SK-N-SH (cell line): Measurements from ENCODE around the gene CEP131. TPM values are rescaled to one million over a fixed set of nuclear protein-coding genes. Genes with fewer than 3 reads are reported as not detected.

Experiments
- CTCF ChIA-PET: fragments of 300-600, 350-600 bp; formaldehyde crosslinking; extraction: SDS; loops from one replicate; lab custom pipeline; 2021; lab: Yijun Ruan, JAX
- POLR2A ChIA-PET: fragments of 350-600 bp; sonication (Branson Sonifier 250); formaldehyde crosslinking; extraction: SDS; loops from one replicate; lab custom pipeline; 2020; ENCODE audit warnings: antibody characterized with exemption, inconsistent platforms; lab: Yijun Ruan, JAX
- DNase-seq: peaks from one replicate; pipeline ENCODE4 v3.0.0; 2012
- H2AFZ ChIP-seq: fragments of 200-600 bp; sonication (generic); 2 replicates; pipeline ENCODE4 v1.8.1; 2016; ENCODE audit warnings: antibody characterized with exemption, mild to moderate bottlenecking, low read depth
- H3F3A ChIP-seq: fragments of 200-600 bp; sonication (generic); replicated peaks from 2 replicates; pipeline ENCODE3; 2016; ENCODE audit warnings: antibody characterized with exemption, mild to moderate bottlenecking; ENCODE audit not compliant: insufficient read depth
- H3K27ac ChIP-seq, 2 experiments: fragments of 200-500 bp in 1 of 2; fragments of 200-600 bp in 1 of 2; sonication (Bioruptor generic) in 1 of 2; sonication (generic), shearing (Covaris generic) in 1 of 2; 2 replicates each; pipeline versions ENCODE4 v1.5.1 to v1.6.1; 2014 to 2016; ENCODE audit warnings: low read depth in 2 of 2, inconsistent platforms in 1 of 2, low read length in 1 of 2, mild to moderate bottlenecking in 1 of 2, mixed read lengths in 1 of 2
- H3K27me3 ChIP-seq: fragments of 200-600 bp; sonication (generic), shearing (Covaris generic); 2 replicates; pipeline ENCODE4 v1.6.1; 2016; ENCODE audit warnings: mixed run types; ENCODE audit not compliant: insufficient read depth
- H3K36me3 ChIP-seq, 2 experiments: fragments of 200-500 bp in 1 of 2; fragments of 200-600 bp in 1 of 2; sonication (Bioruptor generic) in 1 of 2; sonication (generic) in 1 of 2; replicated peaks in 1 of 2; 2 replicates each; pipeline versions ENCODE3 to v1.5.1; 2014 to 2016; ENCODE audit warnings: low read length in 1 of 2, mild to moderate bottlenecking in 1 of 2; ENCODE audit not compliant: insufficient read depth in 2 of 2, control insufficient read depth in 1 of 2
- H3K4me1 ChIP-seq, 2 experiments: fragments of 200-500 bp in 1 of 2; fragments of 200-600 bp in 1 of 2; sonication (Bioruptor generic) in 1 of 2; sonication (generic), shearing (Covaris generic) in 1 of 2; 2 replicates each; pipeline versions ENCODE4 v1.5.1 to v1.6.1; 2014 to 2016; ENCODE audit warnings: low read depth in 1 of 2, low read length in 1 of 2, mixed run types in 1 of 2; ENCODE audit not compliant: insufficient read depth in 2 of 2, control insufficient read depth in 1 of 2
- H3K4me2 ChIP-seq: fragments of 200-600 bp; sonication (generic), shearing (Covaris generic); 2 replicates; pipeline ENCODE4 v1.6.1; 2017; ENCODE audit warnings: mixed run types
- H3K4me3 ChIP-seq, 2 experiments: fragments of 200-500 bp in 1 of 2; fragments of 200-600 bp in 1 of 2; sonication (Bioruptor generic) in 1 of 2; sonication (generic), shearing (Covaris generic) in 1 of 2; 2 replicates each; pipeline versions ENCODE4 v1.5.1 to v1.8.1; 2014 to 2016; ENCODE audit warnings: low read depth in 2 of 2, inconsistent platforms in 1 of 2, low read length in 1 of 2, mild to moderate bottlenecking in 1 of 2, mixed read lengths in 1 of 2, moderate library complexity in 1 of 2
- H3K79me2 ChIP-seq: fragments of 200-600 bp; sonication (generic); 2 replicates; pipeline ENCODE4 v1.8.1; 2017; ENCODE audit warnings: mild to moderate bottlenecking; ENCODE audit not compliant: insufficient read depth
- H3K9ac ChIP-seq: fragments of 200-600 bp; sonication (generic); 2 replicates; pipeline ENCODE4 v1.6.1; 2017; ENCODE audit warnings: mixed run types
- H3K9me2 ChIP-seq: fragments of 200-600 bp; sonication (generic); 2 replicates; pipeline ENCODE4 v1.6.1; 2017; ENCODE audit warnings: mixed run types
- H3K9me3 ChIP-seq: fragments of 200-600 bp; sonication (generic); 2 replicates; pipeline ENCODE4 v1.6.1; 2017; ENCODE audit warnings: mixed run types, mild to moderate bottlenecking, moderate library complexity
- H4K20me1 ChIP-seq: fragments of 200-600 bp; sonication (generic); 2 replicates; pipeline ENCODE4 v1.6.1; 2017; ENCODE audit warnings: mild to moderate bottlenecking, mixed run types; ENCODE audit not compliant: insufficient read depth
- CHD2 ChIP-seq: fragments of 150-350 bp; IDR thresholded peaks from 2 replicates; pipeline ENCODE4 v1.6.1; 2018; ENCODE audit warnings: low read length; ENCODE audit not compliant: partially characterized antibody
- ELF1 ChIP-seq: IDR thresholded peaks from 2 replicates; pipeline ENCODE4 v1.4.0; 2012
- EZH2phosphoT487 ChIP-seq: fragments of 200-600 bp; sonication (generic); IDR thresholded peaks from 2 replicates; pipeline ENCODE4 v1.6.1; 2017; ENCODE audit warnings: low read depth, mixed run types, mild to moderate bottlenecking, antibody characterized with exemption, moderate library complexity, borderline replicate concordance
- FOSL2 ChIP-seq: IDR thresholded peaks from 2 replicates; pipeline ENCODE4 v1.4.0; 2012; ENCODE audit warnings: low read depth, mild to moderate bottlenecking, moderate library complexity, borderline replicate concordance
- FOXJ3 ChIP-seq: sonication (generic); formaldehyde crosslinking; IDR thresholded peaks from 2 replicates; pipeline ENCODE4 v1.5.1; 2020; ENCODE audit warnings: mild to moderate bottlenecking, missing genetic modification reagents
- GABPA ChIP-seq: IDR thresholded peaks from 2 replicates; pipeline ENCODE4 v1.4.0; 2012; ENCODE audit warnings: low read depth, mild to moderate bottlenecking
- IRF3 ChIP-seq: fragments of 150-350 bp; IDR thresholded peaks from 2 replicates; pipeline ENCODE4 v1.6.1; 2016; ENCODE audit warnings: mild to moderate bottlenecking, low read depth, low read length
- JUND ChIP-seq: IDR thresholded peaks from 2 replicates; pipeline ENCODE4 v1.4.0; 2012
- MAX ChIP-seq: IDR thresholded peaks from 2 replicates; pipeline ENCODE4 v1.4.0; 2012; ENCODE audit warnings: low read depth
- MXI1 ChIP-seq: IDR thresholded peaks from 2 replicates; pipeline ENCODE4 v1.6.1; 2012; ENCODE audit warnings: mild to moderate bottlenecking, low read depth, low read length, improper control_type of control experiment
- NFIC ChIP-seq: IDR thresholded peaks from 2 replicates; pipeline ENCODE4 v1.4.0; 2012; ENCODE audit warnings: borderline replicate concordance
- RFX5 ChIP-seq: IDR thresholded peaks from 2 replicates; pipeline ENCODE4 v1.6.1; 2012; ENCODE audit warnings: mild to moderate bottlenecking, improper control_type of control experiment, low read length
- RXRA ChIP-seq: IDR thresholded peaks from 2 replicates; pipeline ENCODE4 v1.4.0; 2012; ENCODE audit warnings: low read depth, mild to moderate bottlenecking, borderline replicate concordance
- SIN3A ChIP-seq: IDR thresholded peaks from 2 replicates; pipeline ENCODE4 v1.6.1; 2012; ENCODE audit warnings: low read depth, mild to moderate bottlenecking, low read length, moderate library complexity, borderline replicate concordance
- TAF1 ChIP-seq: IDR thresholded peaks from 2 replicates; pipeline ENCODE4 v1.6.1; 2012; ENCODE audit warnings: low read depth, mild to moderate bottlenecking, low read length, moderate library complexity, borderline replicate concordance
- USF2 ChIP-seq: fragments of 150-350 bp; IDR thresholded peaks from 2 replicates; pipeline ENCODE4 v1.6.1; 2017; ENCODE audit warnings: antibody characterized with exemption, low read length, low read depth, borderline replicate concordance
- ZBTB33 ChIP-seq: IDR thresholded peaks from 2 replicates; pipeline ENCODE4 v1.4.0; 2012; ENCODE audit warnings: low read depth, borderline replicate concordance
- WGBS: methylation state at CpG from one replicate; pipeline ENCODE4 v1.1.6; 2017; ENCODE audit warnings: low lambda C conversion rate; 5-methylcytosine and 5-hydroxymethylcytosine counted together
- polyA plus RNA-seq, 3 experiments: library from polyadenylated mRNA; depleted of rRNA; stranded (reverse); fragments of >200 nt; gene quantifications; 2 replicates each; pipeline ENCODE4 v1.2.3, GENCODE V29; 2012
- TF ChIP-seq, protein P1 (sequence below): IDR thresholded peaks from 2 replicates; pipeline ENCODE4; 2012
- TF ChIP-seq, protein P2 (sequence below): IDR thresholded peaks from 2 replicates; pipeline ENCODE4 v1.4.0; 2012; ENCODE audit warnings: low read depth, borderline replicate concordance

CEP131 gene
- polyA plus RNA-seq, 1 of the 3 experiments (the other 2 are of a cell fraction) = 34.8 TPM

DNA sequence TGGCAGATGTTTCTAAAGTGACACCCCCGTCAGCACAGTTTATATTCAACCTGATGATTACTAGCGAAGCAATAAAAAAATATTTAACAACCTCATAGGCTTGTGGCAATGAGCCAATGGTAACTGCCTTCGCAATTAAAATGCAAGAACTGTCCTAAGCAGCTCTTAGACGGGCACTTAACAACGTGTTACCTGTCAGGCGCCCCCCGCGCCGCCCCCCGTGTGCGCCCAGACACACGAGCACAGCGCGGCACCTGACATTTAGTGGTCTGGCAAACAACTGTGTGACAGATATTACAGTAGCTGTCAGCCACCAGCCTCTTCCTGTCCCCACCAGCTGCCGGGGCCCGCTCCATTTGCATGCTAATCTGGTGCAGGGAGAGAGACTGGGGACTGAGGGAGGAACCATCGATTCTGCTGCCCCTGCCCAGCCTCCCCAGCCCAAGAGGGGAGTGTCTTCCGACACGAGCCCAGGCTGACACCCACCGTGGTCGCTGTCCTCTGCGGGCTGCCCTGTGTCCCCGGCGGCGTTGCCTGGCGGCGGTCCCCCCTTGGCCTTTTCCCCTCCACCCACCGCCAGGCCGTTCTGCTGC is 29.0 kb upstream of the CEP131 start:
- POLR2A ChIA-PET = no interaction called here
- Histone ChIP-seq H3K27me3 (no peaks in the 10 kb centered on the region), H3K79me2 (peaks cover 13% of the 10 kb centered on the region; the same call in 1 of the 2 replicates), H3F3A (no peaks in the 10 kb centered on the region), H3K9ac (no peak overlapping the region), H3K9me3 (no peaks in the 10 kb centered on the region), H2AFZ (no peak overlapping the region), H3K4me1 (peaks cover 0 to 27% of the 10 kb centered on the region in 2 experiments; a peak in 1 of 4 replicates), H3K4me2 (no peak overlapping the region), H4K20me1 (peaks cover 6% of the 10 kb centered on the region; the same call in 1 of the 2 replicates), H3K36me3 (peaks cover 39 to 41% of the 10 kb centered on the region in 2 experiments), H3K27ac (peak overlapping the region in 1 of 2 experiments; percentile 62; a peak in 2 of 4 replicates), H3K4me3 (no peak overlapping the region), H3K9me2 (no peaks in the 10 kb centered on the region)
- WGBS = 91% methylated on average over 28 of the region's 29 CpGs
- TF ChIP-seq MXI1 = peak; percentile 28; the same call in 1 of the 2 replicates
- no peak for TF ChIP-seq RFX5
- no peak for TF ChIP-seq ELF1
- no peak for TF ChIP-seq RXRA
- no peak for TF ChIP-seq USF2
- no peak for TF ChIP-seq CHD2
- TF ChIP-seq FOXJ3 = no peak
- TF ChIP-seq TAF1 = no peak
- TF ChIP-seq, protein P1, sequence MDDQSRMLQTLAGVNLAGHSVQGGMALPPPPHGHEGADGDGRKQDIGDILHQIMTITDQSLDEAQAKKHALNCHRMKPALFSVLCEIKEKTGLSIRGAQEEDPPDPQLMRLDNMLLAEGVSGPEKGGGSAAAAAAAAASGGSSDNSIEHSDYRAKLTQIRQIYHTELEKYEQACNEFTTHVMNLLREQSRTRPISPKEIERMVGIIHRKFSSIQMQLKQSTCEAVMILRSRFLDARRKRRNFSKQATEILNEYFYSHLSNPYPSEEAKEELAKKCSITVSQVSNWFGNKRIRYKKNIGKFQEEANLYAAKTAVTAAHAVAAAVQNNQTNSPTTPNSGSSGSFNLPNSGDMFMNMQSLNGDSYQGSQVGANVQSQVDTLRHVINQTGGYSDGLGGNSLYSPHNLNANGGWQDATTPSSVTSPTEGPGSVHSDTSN = no peak
- DNase-seq = no peak
- CTCF ChIA-PET = interaction anchor here (1.0 to 11.3 kb wide), 12 partner anchors 10 to 770 kb away, joined by 3 to 140 read pairs (median 7); partner anchors contain the start of genes NDUFAF8 and TEPSIN

DNA sequence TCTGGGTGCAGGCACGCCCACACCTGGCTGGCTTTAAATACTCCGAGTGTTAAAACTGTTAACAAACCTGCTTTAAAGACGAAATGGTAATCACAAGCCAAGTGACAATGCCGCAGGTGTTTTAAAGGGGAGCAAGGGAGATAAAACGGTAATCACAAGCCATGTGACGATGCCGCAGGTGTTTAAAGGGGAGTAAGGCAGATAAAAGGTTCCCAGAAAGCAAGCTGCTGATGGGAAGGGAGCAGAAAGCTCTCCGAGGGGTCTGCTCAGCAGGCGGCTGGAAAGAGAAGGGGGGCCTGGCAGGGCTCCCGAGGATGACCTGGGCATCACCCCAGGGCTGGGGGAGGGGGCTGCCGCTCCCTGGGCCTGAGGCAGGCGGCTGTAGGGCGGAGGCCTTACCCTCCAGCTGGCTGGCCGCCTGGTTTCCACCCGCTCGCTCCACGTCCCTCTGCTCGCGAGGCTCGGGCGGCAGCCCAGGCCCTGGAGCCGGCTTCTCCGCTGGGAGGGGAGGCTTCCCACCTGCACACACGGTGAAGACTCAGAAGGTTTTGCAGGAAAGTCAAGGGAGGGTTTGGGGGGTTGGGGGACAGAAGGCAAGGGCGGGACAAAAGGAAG is 28.4 kb upstream of the CEP131 start:
- POLR2A ChIA-PET = no interaction called here
- Histone ChIP-seq H3K9me2 (no peaks in the 10 kb centered on the region), H3F3A (no peaks in the 10 kb centered on the region), H2AFZ (no peak overlapping the region), H4K20me1 (peaks cover 6% of the 10 kb centered on the region; the same call in 1 of the 2 replicates), H3K4me2 (no peak overlapping the region), H3K9me3 (no peaks in the 10 kb centered on the region), H3K27ac (peak overlapping the region in 1 of 2 experiments; percentile 62; a peak in 2 of 4 replicates), H3K4me3 (no peak overlapping the region), H3K27me3 (no peaks in the 10 kb centered on the region), H3K36me3 (peaks cover 39 to 42% of the 10 kb centered on the region in 2 experiments), H3K9ac (no peak overlapping the region), H3K79me2 (peaks cover 13% of the 10 kb centered on the region; the same call in 1 of the 2 replicates), H3K4me1 (peaks cover 0 to 27% of the 10 kb centered on the region in 2 experiments; a peak in 1 of 4 replicates)
- WGBS = 91% methylated on average over 24 of the region's 25 CpGs
- CTCF ChIA-PET = interaction anchor here (1.1 to 11.3 kb wide), 9 partner anchors 9 to 350 kb away, joined by 3 to 140 read pairs (median 4); partner anchors contain the start of genes NDUFAF8 and TEPSIN
- no peak for DNase-seq
- TF ChIP-seq RXRA (no peak), EZH2phosphoT487 (no peak), ZBTB33 (no peak), FOXJ3 (no peak), FOSL2 (no peak), NFIC (no peak), SIN3A (no peak), TAF1 (no peak), MXI1 (no peak), JUND (no peak), IRF3 (no peak), GABPA (no peak), MAX (no peak)
- TF ChIP-seq, protein P2, sequence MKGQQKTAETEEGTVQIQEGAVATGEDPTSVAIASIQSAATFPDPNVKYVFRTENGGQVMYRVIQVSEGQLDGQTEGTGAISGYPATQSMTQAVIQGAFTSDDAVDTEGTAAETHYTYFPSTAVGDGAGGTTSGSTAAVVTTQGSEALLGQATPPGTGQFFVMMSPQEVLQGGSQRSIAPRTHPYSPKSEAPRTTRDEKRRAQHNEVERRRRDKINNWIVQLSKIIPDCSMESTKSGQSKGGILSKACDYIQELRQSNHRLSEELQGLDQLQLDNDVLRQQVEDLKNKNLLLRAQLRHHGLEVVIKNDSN = no peak
